IMR-90 (cell line): ENCODE results near the gene EGR2.

Source experiments
- BHLHE40 ChIP-seq: fragments of 150-350 bp; IDR thresholded peaks from 2 replicates; pipeline ENCODE4 v1.6.1; 2016; ENCODE audit warnings: mild to moderate bottlenecking, low read depth, low read length
- CEBPB ChIP-seq: IDR thresholded peaks from 2 replicates; pipeline ENCODE4 v1.6.1; 2012; ENCODE audit warnings: low read depth, low read length, improper control_type of control experiment
- FOS ChIP-seq: fragments of 150-350 bp; IDR thresholded peaks from 2 replicates; pipeline ENCODE4 v1.6.1; 2016; ENCODE audit warnings: low read depth, low read length
- MAZ ChIP-seq: IDR thresholded peaks from 2 replicates; pipeline ENCODE4 v1.6.1; 2012; ENCODE audit warnings: low read depth, mild to moderate bottlenecking, low read length, improper control_type of control experiment, moderate library complexity, borderline replicate concordance
- MXI1 ChIP-seq: IDR thresholded peaks from 2 replicates; pipeline ENCODE4 v1.6.1; 2012; ENCODE audit warnings: low read depth, mild to moderate bottlenecking, low read length, moderate library complexity, borderline replicate concordance
- POLR2A ChIP-seq: IDR thresholded peaks from 2 replicates; pipeline ENCODE4 v1.6.1; 2012; ENCODE audit warnings: mild to moderate bottlenecking, low read depth, low read length
- RAD21 ChIP-seq: IDR thresholded peaks from 2 replicates; pipeline ENCODE4 v1.6.1; 2012; ENCODE audit warnings: low read length, improper control_type of control experiment
- RCOR1 ChIP-seq: IDR thresholded peaks from 2 replicates; pipeline ENCODE4 v1.6.1; 2012; ENCODE audit warnings: mild to moderate bottlenecking, low read length, improper control_type of control experiment; ENCODE audit not compliant: insufficient replicate concordance
- RFX5 ChIP-seq: IDR thresholded peaks from 2 replicates; pipeline ENCODE4 v1.8.0; 2012; ENCODE audit warnings: low read depth, mild to moderate bottlenecking, low read length, moderate library complexity
- TF ChIP-seq, protein P1 (sequence below): conservative IDR thresholded peaks from 2 replicates; pipeline ENCODE4 v1.5.1; 2012; ENCODE audit warnings: mild to moderate bottlenecking, low read depth, low read length, improper control_type of control experiment
- TF ChIP-seq, protein P2 (sequence below): fragments of 150-350 bp; IDR thresholded peaks from 2 replicates; pipeline ENCODE4 v1.6.1; 2017; ENCODE audit warnings: mild to moderate bottlenecking, antibody characterized with exemption, low read length, low read depth
- TF ChIP-seq, protein P3 (sequence below): fragments of 150-350 bp; IDR thresholded peaks from 2 replicates; pipeline ENCODE4 v1.6.1; 2016; ENCODE audit warnings: low read depth, mild to moderate bottlenecking, low read length, moderate library complexity, borderline replicate concordance

DNA sequence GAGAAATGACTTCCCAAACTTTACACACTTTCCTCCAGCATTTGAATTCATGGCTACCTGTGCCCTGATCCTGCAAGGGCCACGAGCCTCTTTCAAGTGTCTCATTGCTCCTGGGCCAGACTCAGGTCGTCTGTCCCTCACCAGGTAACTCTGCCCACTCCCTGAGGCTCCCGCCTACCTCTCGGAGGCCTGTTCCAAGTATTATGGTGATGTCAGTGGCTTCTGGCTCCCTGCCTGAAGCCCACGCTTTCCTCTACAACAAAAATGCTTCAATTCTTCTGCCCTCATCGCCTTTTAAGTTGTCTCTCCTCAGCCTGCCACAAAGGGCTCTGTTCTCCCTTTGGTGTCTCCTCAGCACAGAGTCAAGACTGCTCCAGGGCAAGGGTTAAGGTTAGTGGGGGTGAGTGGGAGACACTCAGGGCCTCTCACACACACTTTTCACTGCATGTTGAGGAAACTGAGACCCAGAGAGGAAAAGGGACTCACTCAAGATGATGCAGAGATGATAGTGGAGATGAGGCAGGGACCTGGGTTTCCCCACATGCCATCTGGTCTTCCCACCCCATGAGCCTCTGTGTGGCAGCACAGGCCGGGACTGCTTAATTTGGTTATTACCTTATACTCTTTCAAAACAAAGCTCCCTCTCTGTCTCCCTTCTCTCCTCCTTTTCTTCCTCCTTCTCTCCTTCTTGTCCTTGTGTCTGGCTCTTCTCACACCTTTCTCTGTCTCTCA, 28.3 kb upstream of the EGR2 start:
- TF ChIP-seq MAZ = no peak
- no peak for TF ChIP-seq POLR2A
- TF ChIP-seq, protein P1, sequence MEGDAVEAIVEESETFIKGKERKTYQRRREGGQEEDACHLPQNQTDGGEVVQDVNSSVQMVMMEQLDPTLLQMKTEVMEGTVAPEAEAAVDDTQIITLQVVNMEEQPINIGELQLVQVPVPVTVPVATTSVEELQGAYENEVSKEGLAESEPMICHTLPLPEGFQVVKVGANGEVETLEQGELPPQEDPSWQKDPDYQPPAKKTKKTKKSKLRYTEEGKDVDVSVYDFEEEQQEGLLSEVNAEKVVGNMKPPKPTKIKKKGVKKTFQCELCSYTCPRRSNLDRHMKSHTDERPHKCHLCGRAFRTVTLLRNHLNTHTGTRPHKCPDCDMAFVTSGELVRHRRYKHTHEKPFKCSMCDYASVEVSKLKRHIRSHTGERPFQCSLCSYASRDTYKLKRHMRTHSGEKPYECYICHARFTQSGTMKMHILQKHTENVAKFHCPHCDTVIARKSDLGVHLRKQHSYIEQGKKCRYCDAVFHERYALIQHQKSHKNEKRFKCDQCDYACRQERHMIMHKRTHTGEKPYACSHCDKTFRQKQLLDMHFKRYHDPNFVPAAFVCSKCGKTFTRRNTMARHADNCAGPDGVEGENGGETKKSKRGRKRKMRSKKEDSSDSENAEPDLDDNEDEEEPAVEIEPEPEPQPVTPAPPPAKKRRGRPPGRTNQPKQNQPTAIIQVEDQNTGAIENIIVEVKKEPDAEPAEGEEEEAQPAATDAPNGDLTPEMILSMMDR = no peak
- no peak for TF ChIP-seq RAD21
- TF ChIP-seq, protein P2, sequence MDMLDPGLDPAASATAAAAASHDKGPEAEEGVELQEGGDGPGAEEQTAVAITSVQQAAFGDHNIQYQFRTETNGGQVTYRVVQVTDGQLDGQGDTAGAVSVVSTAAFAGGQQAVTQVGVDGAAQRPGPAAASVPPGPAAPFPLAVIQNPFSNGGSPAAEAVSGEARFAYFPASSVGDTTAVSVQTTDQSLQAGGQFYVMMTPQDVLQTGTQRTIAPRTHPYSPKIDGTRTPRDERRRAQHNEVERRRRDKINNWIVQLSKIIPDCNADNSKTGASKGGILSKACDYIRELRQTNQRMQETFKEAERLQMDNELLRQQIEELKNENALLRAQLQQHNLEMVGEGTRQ = no peak
- TF ChIP-seq RFX5 = no peak
- TF ChIP-seq FOS = no peak
- no peak for TF ChIP-seq BHLHE40
- TF ChIP-seq RCOR1 = no peak
- TF ChIP-seq MXI1 = no peak
- no peak for TF ChIP-seq CEBPB
- TF ChIP-seq, protein P3, sequence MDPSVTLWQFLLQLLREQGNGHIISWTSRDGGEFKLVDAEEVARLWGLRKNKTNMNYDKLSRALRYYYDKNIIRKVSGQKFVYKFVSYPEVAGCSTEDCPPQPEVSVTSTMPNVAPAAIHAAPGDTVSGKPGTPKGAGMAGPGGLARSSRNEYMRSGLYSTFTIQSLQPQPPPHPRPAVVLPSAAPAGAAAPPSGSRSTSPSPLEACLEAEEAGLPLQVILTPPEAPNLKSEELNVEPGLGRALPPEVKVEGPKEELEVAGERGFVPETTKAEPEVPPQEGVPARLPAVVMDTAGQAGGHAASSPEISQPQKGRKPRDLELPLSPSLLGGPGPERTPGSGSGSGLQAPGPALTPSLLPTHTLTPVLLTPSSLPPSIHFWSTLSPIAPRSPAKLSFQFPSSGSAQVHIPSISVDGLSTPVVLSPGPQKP = no peak
